ENCODE data around the gene ISLR2.

DNA sequence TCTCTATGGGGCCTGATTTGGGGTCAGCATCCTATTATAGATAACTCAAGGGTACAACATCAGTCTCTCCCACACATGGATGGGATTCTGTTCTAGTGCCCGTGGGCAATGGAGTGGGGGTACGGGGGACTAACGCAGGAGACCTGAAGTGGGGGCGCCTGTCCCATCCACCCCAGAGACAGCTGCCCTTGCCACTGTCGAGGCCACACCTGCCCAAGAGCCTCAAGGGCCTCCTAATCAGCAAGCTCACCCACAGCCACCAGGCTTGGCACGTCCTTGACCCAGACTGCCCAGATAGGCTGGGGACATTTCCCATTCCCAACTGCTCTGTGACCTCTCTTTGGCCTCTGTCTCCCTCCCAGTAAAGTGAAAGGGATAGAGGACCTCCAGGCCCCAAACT is 8.5 kb upstream of the ISLR2 start:
- TF ChIP-seq, protein P1, sequence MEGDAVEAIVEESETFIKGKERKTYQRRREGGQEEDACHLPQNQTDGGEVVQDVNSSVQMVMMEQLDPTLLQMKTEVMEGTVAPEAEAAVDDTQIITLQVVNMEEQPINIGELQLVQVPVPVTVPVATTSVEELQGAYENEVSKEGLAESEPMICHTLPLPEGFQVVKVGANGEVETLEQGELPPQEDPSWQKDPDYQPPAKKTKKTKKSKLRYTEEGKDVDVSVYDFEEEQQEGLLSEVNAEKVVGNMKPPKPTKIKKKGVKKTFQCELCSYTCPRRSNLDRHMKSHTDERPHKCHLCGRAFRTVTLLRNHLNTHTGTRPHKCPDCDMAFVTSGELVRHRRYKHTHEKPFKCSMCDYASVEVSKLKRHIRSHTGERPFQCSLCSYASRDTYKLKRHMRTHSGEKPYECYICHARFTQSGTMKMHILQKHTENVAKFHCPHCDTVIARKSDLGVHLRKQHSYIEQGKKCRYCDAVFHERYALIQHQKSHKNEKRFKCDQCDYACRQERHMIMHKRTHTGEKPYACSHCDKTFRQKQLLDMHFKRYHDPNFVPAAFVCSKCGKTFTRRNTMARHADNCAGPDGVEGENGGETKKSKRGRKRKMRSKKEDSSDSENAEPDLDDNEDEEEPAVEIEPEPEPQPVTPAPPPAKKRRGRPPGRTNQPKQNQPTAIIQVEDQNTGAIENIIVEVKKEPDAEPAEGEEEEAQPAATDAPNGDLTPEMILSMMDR (IDR thresholded peaks at IDR 0.05): no peak
- TF ChIP-seq EZH2 (IDR thresholded peaks at IDR 0.05) (no peak), EZH2phosphoT487 (IDR thresholded peaks at IDR 0.05) (no peak)

Data from neural progenitor cell (in vitro differentiated cells).